Posterior vena cava (tissue), 2 donors: ENCODE measurements around the gene OPN1SW. TPM values are rescaled to one million over a fixed set of nuclear protein-coding genes. Genes with fewer than 3 reads are reported as not detected.

Experiments
- DNase-seq: peaks from one replicate; pipeline ENCODE4 v3.0.0-alpha.2; 2020; ENCODE audit warnings: low spot score
- intact Hi-C, 2 donors: fragments of 100-400 bp; cut with DNase I; formaldehyde crosslinking; loops; one replicate each; pipeline versions ENCODE4 v1.14.1 to v1.14.2; 2022 to 2023
- total RNA-seq, 2 donors: library from RNA; stranded (reverse); fragmentation: NEBNext Ultra II Directional; extraction: Animal tissue kit (Norgen Biotek cat#: 25700); gene quantifications; one replicate each; pipeline ENCODE4 v1.2.1, GENCODE V29; 2021
- donor health status: DM: yes; HTN: yes; CAD: no.
- donor health status: DM: yes; HTN: yes; CAD: no.

Gene OPN1SW
- total RNA-seq, 2 donors from 2014 or later: not detected

- peak; percentile 99 for DNase-seq
- intact Hi-C loops: loop anchor here in 1 of 2 donors (2.0 kb wide), 1 partner anchor 93 kb away; no protein-coding TSS in a partner anchor
Observed at GRCh38 chr7:128739048-128739962, 36.3 kb downstream of the OPN1SW start, which contains the start of gene CALU. CALU (plus strand) TSS chr7:128739359; CDS start chr7:128748584, 9,225 bp downstream.

- no peak for DNase-seq
Observed at GRCh38 chr7:128738570-128739047, 37.0 kb downstream of the OPN1SW start.

GRCh38 chr7:128737867-128738385 is 37.7 kb downstream of the OPN1SW start:
- intact Hi-C loops: loop anchor here in 1 of 2 donors (2.0 kb wide), 1 partner anchor 95 kb away; no protein-coding TSS in a partner anchor
- DNase-seq: no peak

More at GRCh38 chr7:128738570-128739047, 37.0 kb downstream of the OPN1SW start:
- intact Hi-C loops: loop anchor here in 1 of 2 donors (2.0 kb wide), 1 partner anchor 94 kb away; no protein-coding TSS in a partner anchor

- DNase-seq: no peak
- intact Hi-C loops: no loop called here
Observed at GRCh38 chr7:128737441-128737840, 38.2 kb downstream of the OPN1SW start.

DNA sequence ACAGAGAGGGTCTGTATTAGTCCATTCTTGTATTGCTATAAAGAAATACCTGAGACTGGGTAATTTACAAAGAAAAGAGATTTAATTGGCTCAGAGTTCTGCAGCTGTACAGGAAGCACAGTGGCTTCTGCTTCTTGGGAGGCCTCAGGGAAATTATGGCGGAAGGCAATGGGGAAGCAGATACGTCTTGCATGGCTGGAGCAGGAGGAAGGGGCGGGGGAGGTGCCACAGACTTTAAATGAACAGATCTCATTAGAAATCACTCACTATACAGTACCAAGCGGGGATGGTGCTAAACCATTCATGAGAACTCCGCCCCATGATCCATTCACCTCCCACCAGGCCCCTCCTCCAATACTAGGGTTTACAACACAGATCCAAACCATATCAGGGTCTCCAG is 40.2 kb downstream of the OPN1SW start:
- intact Hi-C loops: no loop called here
- no peak for DNase-seq

GRCh38 chr7:128734890-128735289 is 40.7 kb downstream of the OPN1SW start:
- intact Hi-C loops: no loop called here
- DNase-seq: no peak

DNA sequence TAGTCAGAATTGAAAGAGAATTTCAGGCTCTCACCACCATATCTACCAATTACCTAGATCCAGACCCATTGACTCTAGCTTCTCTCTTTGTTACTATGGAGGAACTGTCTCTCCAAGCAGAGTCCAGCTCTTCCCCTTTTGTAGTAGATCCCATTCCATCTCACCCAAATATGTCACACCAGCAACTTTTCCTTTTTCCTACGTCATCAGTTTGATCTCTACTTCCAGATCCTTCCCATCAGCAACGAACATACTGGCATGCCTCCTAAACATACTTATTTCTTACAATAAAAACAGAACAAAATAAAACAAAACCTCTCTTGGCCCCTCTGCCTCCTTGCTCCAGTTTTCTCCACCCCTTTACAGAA is 42.3 kb downstream of the OPN1SW start:
- intact Hi-C loops: no loop called here
- DNase-seq: no peak

GRCh38 chr7:128732521-128733277 is 42.9 kb downstream of the OPN1SW start:
- no peak for DNase-seq
- intact Hi-C loops: no loop called here

GRCh38 chr7:128731184-128731583 is 44.4 kb downstream of the OPN1SW start:
- intact Hi-C loops: no loop called here
- DNase-seq: no peak

- no peak for DNase-seq
- intact Hi-C loops: no loop called here
Observed at GRCh38 chr7:128729494-128729893, 46.1 kb downstream of the OPN1SW start.

- intact Hi-C loops: no loop called here
- DNase-seq: no peak
Observed at GRCh38 chr7:128728598-128728997, 47.0 kb downstream of the OPN1SW start.

GRCh38 chr7:128727239-128727638 is 48.4 kb downstream of the OPN1SW start:
- intact Hi-C loops: no loop called here
- DNase-seq: no peak

DNA sequence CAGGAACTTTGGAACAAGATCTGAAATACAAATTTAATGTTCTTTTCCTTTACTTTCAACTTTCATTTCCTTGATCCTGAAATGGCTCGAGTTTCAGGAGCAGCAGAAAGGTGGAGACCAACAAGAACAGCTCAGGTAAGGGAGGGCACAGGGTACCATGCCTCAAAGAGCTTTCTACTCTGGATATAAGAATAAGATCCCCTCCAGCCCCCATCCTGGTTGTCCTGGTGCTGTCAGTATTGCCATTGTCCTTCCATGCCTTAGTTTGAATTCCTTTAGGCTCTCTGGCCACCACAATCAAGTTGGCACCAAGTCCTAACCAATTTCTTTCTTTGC is 48.9 kb downstream of the OPN1SW start:
- intact Hi-C loops: no loop called here
- DNase-seq: no peak

GRCh38 chr7:128726059-128726736 is 49.4 kb downstream of the OPN1SW start:
- intact Hi-C loops: no loop called here
- no peak for DNase-seq

DNA sequence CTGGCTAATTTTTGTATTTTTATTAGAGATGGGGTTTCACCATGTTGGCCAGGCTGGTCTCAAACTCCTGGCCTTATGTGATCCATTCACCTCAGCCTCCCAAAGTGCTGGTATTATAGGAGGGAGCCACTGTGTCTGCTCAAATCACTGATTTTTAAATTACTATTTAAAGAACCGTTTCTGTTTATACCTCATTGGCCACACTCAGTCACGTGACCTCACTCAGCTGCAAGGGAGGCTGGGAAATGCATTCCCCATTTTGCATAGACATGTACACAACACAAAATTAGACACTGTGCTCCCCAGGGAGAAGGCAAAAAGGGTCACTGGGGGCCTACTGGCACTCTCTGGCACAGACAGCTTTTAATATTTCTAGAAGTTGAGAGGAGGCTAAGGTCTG is 50.1 kb downstream of the OPN1SW start:
- no peak for DNase-seq
- intact Hi-C loops: no loop called here

DNA sequence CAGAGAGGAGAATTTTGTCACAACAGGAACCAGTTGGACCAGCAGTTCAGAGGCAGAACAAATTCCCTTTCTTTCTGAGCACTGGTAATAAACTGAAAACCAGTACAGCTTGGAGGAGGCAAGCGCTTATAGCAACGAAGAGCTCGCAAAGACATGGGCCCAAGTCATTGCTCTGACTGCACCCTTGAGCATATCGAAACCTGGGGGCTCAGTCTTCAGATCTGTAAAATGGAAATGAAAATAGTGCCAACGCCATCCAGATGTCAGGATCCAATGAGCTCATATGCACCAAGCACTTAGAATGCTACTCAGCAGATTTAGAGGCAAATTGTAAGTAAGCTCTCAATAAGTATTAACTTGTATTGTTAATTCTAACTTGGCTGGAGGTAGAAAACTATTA is 50.9 kb downstream of the OPN1SW start:
- DNase-seq: no peak
- intact Hi-C loops: no loop called here
